Measurements from ENCODE around the gene RAB28. TPM values are rescaled to one million over a fixed set of nuclear protein-coding genes. Genes with fewer than 3 reads are reported as not detected.

The RAB28 gene
- total RNA-seq, 1 experiment from 2014 or later: 18.6 TPM

- Histone ChIP-seq H3K4me1 (replicated peaks) (no peaks in the 10 kb centered on the region), H3K27me3 (replicated peaks) (no peaks in the 10 kb centered on the region), H3K4me3 (no peak overlapping the region), H3K9me3 (replicated peaks) (no peaks in the 10 kb centered on the region), H3K27ac (no peak overlapping the region), H3K36me3 (no peaks in the 10 kb centered on the region)
- no peak for DNase-seq (ENCODE audit: low read depth in 1 of 2, low spot score in 2 of 2)
These were observed 31.1 kb downstream of the RAB28 start for GRCh38 chr4:13452927-13453579.

GRCh38 chr4:13449590-13449989 is 34.5 kb downstream of the RAB28 start:
- DNase-seq (ENCODE audit: low read depth in 1 of 2, low spot score in 2 of 2): peak in 1 of 2 experiments; percentile 0
- H3K4me1 ChIP-seq (replicated peaks): no peaks in the 10 kb centered on the region
- no peaks in the 10 kb centered on the region for H3K36me3 ChIP-seq
- no peak overlapping the region for H3K27ac ChIP-seq
- H3K4me3 ChIP-seq: no peak overlapping the region
- no peaks in the 10 kb centered on the region; the same call in 1 of the 2 replicates for H3K27me3 ChIP-seq (replicated peaks)
- H3K9me3 ChIP-seq (replicated peaks): no peaks in the 10 kb centered on the region

- DNase-seq (ENCODE audit: low read depth in 1 of 2, low spot score in 2 of 2): peak; percentile 5 to 60
- H3K27me3 ChIP-seq (replicated peaks): no peaks in the 10 kb centered on the region; the same call in 1 of the 2 replicates
- no peak overlapping the region for H3K27ac ChIP-seq
- no peaks in the 10 kb centered on the region for H3K4me1 ChIP-seq (replicated peaks)
- no peaks in the 10 kb centered on the region for H3K36me3 ChIP-seq
- no peak overlapping the region for H3K4me3 ChIP-seq
- no peaks in the 10 kb centered on the region for H3K9me3 ChIP-seq (replicated peaks)
These were observed 38.0 kb downstream of the RAB28 start for GRCh38 chr4:13445841-13446790.

- Histone ChIP-seq H3K4me3 (no peak overlapping the region), H3K36me3 (no peaks in the 10 kb centered on the region), H3K4me1 (replicated peaks) (no peaks in the 10 kb centered on the region), H3K27ac (no peak overlapping the region), H3K27me3 (replicated peaks) (no peaks in the 10 kb centered on the region), H3K9me3 (replicated peaks) (no peaks in the 10 kb centered on the region)
- DNase-seq (ENCODE audit: low read depth in 1 of 2, low spot score in 2 of 2): peak in 1 of 2 experiments; percentile 1
These were observed 42.6 kb downstream of the RAB28 start for GRCh38 chr4:13441506-13441905.

GRCh38 chr4:13436962-13437361 is 47.2 kb downstream of the RAB28 start:
- H3K4me3 ChIP-seq: no peak overlapping the region
- H3K27ac ChIP-seq: no peak overlapping the region
- H3K36me3 ChIP-seq: no peaks in the 10 kb centered on the region
- H3K9me3 ChIP-seq (replicated peaks): no peaks in the 10 kb centered on the region
- H3K27me3 ChIP-seq (replicated peaks): no peaks in the 10 kb centered on the region
- DNase-seq (ENCODE audit: low read depth in 1 of 2, low spot score in 2 of 2): peak in 1 of 2 experiments; percentile 6
- H3K4me1 ChIP-seq (replicated peaks): no peaks in the 10 kb centered on the region

GRCh38 chr4:13432453-13432852 is 51.7 kb downstream of the RAB28 start:
- no peak overlapping the region for H3K27ac ChIP-seq
- H3K4me1 ChIP-seq (replicated peaks): no peaks in the 10 kb centered on the region
- H3K27me3 ChIP-seq (replicated peaks): no peaks in the 10 kb centered on the region
- H3K9me3 ChIP-seq (replicated peaks): no peaks in the 10 kb centered on the region
- DNase-seq (ENCODE audit: low read depth in 1 of 2, low spot score in 2 of 2): peak in 1 of 2 experiments; percentile 46
- H3K4me3 ChIP-seq: no peak overlapping the region
- H3K36me3 ChIP-seq: no peaks in the 10 kb centered on the region

- H3K36me3 ChIP-seq: no peaks in the 10 kb centered on the region
- no peaks in the 10 kb centered on the region for H3K27me3 ChIP-seq (replicated peaks)
- no peak overlapping the region for H3K4me3 ChIP-seq
- H3K4me1 ChIP-seq (replicated peaks): no peaks in the 10 kb centered on the region
- no peaks in the 10 kb centered on the region for H3K9me3 ChIP-seq (replicated peaks)
- no peak for DNase-seq (ENCODE audit: low read depth in 1 of 2, low spot score in 2 of 2)
- H3K27ac ChIP-seq: no peak overlapping the region
These were observed 53.1 kb downstream of the RAB28 start for GRCh38 chr4:13430834-13431568.

GRCh38 chr4:13427599-13428325 is 56.4 kb downstream of the RAB28 start:
- Histone ChIP-seq H3K4me3 (no peak overlapping the region), H3K36me3 (no peaks in the 10 kb centered on the region), H3K27me3 (replicated peaks) (no peaks in the 10 kb centered on the region), H3K4me1 (replicated peaks) (no peaks in the 10 kb centered on the region), H3K27ac (no peak overlapping the region), H3K9me3 (replicated peaks) (no peaks in the 10 kb centered on the region)
- DNase-seq (ENCODE audit: low read depth in 1 of 2, low spot score in 2 of 2): no peak

- Histone ChIP-seq H3K9me3 (replicated peaks) (no peaks in the 10 kb centered on the region), H3K36me3 (no peaks in the 10 kb centered on the region), H3K4me1 (replicated peaks) (no peaks in the 10 kb centered on the region), H3K4me3 (no peak overlapping the region), H3K27me3 (replicated peaks) (no peaks in the 10 kb centered on the region), H3K27ac (no peak overlapping the region)
- no peak for DNase-seq (ENCODE audit: low read depth in 1 of 2, low spot score in 2 of 2)
These were observed 68.9 kb downstream of the RAB28 start for GRCh38 chr4:13415068-13415785.

- DNase-seq (ENCODE audit: low read depth in 1 of 2, low spot score in 2 of 2): no peak
- no peaks in the 10 kb centered on the region for H3K9me3 ChIP-seq (replicated peaks)
- H3K36me3 ChIP-seq: no peaks in the 10 kb centered on the region
- H3K27ac ChIP-seq: no peak overlapping the region
- no peaks in the 10 kb centered on the region for H3K27me3 ChIP-seq (replicated peaks)
- no peaks in the 10 kb centered on the region for H3K4me1 ChIP-seq (replicated peaks)
- no peak overlapping the region for H3K4me3 ChIP-seq
These were observed 70.3 kb downstream of the RAB28 start for GRCh38 chr4:13413729-13414437.

GRCh38 chr4:13411942-13412341 is 72.2 kb downstream of the RAB28 start:
- H3K4me3 ChIP-seq: no peak overlapping the region
- H3K27me3 ChIP-seq (replicated peaks): peaks cover 6% of the 10 kb centered on the region
- no peak overlapping the region for H3K27ac ChIP-seq
- H3K4me1 ChIP-seq (replicated peaks): no peaks in the 10 kb centered on the region
- peaks cover 3% of the 10 kb centered on the region; the same call in 1 of the 2 replicates for H3K9me3 ChIP-seq (replicated peaks)
- no peaks in the 10 kb centered on the region for H3K36me3 ChIP-seq
- no peak for DNase-seq (ENCODE audit: low read depth in 1 of 2, low spot score in 2 of 2)

- H3K36me3 ChIP-seq: no peaks in the 10 kb centered on the region
- H3K4me3 ChIP-seq: no peak overlapping the region
- peaks cover 3% of the 10 kb centered on the region; the same call in 1 of the 2 replicates for H3K9me3 ChIP-seq (replicated peaks)
- DNase-seq (ENCODE audit: low read depth in 1 of 2, low spot score in 2 of 2): no peak
- no peak overlapping the region for H3K27ac ChIP-seq
- H3K4me1 ChIP-seq (replicated peaks): no peaks in the 10 kb centered on the region
- H3K27me3 ChIP-seq (replicated peaks): peaks cover 11% of the 10 kb centered on the region
These were observed 74.8 kb downstream of the RAB28 start for GRCh38 chr4:13409324-13409723.
